ENCODE measurements around the gene JPH4.

The JPH4 gene

GRCh38 chr14:23555533-23555881 lies 23.1 kb downstream of the JPH4 start:
- H3K9me3 Mint-ChIP-seq: no peaks in the 10 kb centered on the region
- peaks cover 58% of the 10 kb centered on the region for H3K4me1 Mint-ChIP-seq
- peak overlapping the region; percentile 97 to 98 for H3K4me3 Mint-ChIP-seq
- DNase-seq (no peak), ATAC-seq (no peak)
- H3K27ac Mint-ChIP-seq: peak overlapping the region in 1 of 2 donors; percentile 95
- H3K27me3 Mint-ChIP-seq: no peaks in the 10 kb centered on the region

GRCh38 chr14:23551266-23552028 lies 27.1 kb downstream of the JPH4 start, which contains the start of gene ZFHX2:
TSS of gene ZFHX2 (minus strand) at chr14:23551765. CDS start at chr14:23535325, 16,440 bp downstream.
- H3K4me3 Mint-ChIP-seq: peak within 1 kb of the TSS in 1 of 2 donors; percentile 21
- H3K27me3 Mint-ChIP-seq: no peaks in the 10 kb centered on the region
- H3K9me3 Mint-ChIP-seq: no peaks in the 10 kb centered on the region

GRCh38 chr14:23550812-23551265 lies 27.8 kb downstream of the JPH4 start:
- Mint-ChIP-seq H3K27me3 (no peaks in the 10 kb centered on the region), H3K4me3 (no peak overlapping the region), H3K9me3 (no peaks in the 10 kb centered on the region), H3K27ac (peak overlapping the region; percentile 0 to 93), H3K4me1 (peaks cover 12% of the 10 kb centered on the region)
- no peak for DNase-seq
- peak; percentile 2 for ATAC-seq

More at GRCh38 chr14:23551266-23552028, 27.1 kb downstream of the JPH4 start, which contains the start of gene ZFHX2:
- Mint-ChIP-seq H3K4me1 (peaks cover 18% of the 10 kb centered on the region), H3K27ac (peak within 1 kb of the TSS; percentile 93)
- ATAC-seq (peak; percentile 79), DNase-seq (peak; percentile 72 to 84)

GRCh38 chr14:23550131-23550811 lies 28.3 kb downstream of the JPH4 start:
- no peaks in the 10 kb centered on the region for H3K27me3 Mint-ChIP-seq
- no peak for ATAC-seq

GRCh38 chr14:23548351-23549318 lies 30.0 kb downstream of the JPH4 start:
- H3K4me1 Mint-ChIP-seq: peaks cover 5% of the 10 kb centered on the region
- no peak overlapping the region for H3K27ac Mint-ChIP-seq
- no peak overlapping the region for H3K4me3 Mint-ChIP-seq
- no peaks in the 10 kb centered on the region for H3K27me3 Mint-ChIP-seq
- ATAC-seq (no peak), DNase-seq (no peak)
- no peaks in the 10 kb centered on the region for H3K9me3 Mint-ChIP-seq

More at GRCh38 chr14:23550131-23550811, 28.3 kb downstream of the JPH4 start:
- no peak overlapping the region for H3K4me3 Mint-ChIP-seq
- H3K9me3 Mint-ChIP-seq: no peaks in the 10 kb centered on the region
- H3K4me1 Mint-ChIP-seq: peaks cover 8% of the 10 kb centered on the region
- no peak for DNase-seq
- no peak overlapping the region for H3K27ac Mint-ChIP-seq

GRCh38 chr14:23547924-23548323 lies 30.7 kb downstream of the JPH4 start:
- DNase-seq (no peak), ATAC-seq (no peak)
- no peak overlapping the region for H3K4me3 Mint-ChIP-seq
- no peaks in the 10 kb centered on the region for H3K27me3 Mint-ChIP-seq
- H3K9me3 Mint-ChIP-seq: no peaks in the 10 kb centered on the region
- peaks cover 5% of the 10 kb centered on the region for H3K4me1 Mint-ChIP-seq
- no peak overlapping the region for H3K27ac Mint-ChIP-seq

- Mint-ChIP-seq H3K9me3 (no peaks in the 10 kb centered on the region), H3K27ac (no peak overlapping the region), H3K4me1 (no peaks in the 10 kb centered on the region), H3K27me3 (no peaks in the 10 kb centered on the region), H3K4me3 (no peak overlapping the region)
- DNase-seq: no peak
- ATAC-seq: no peak
Observed at GRCh38 chr14:23546450-23547035, 32.0 kb downstream of the JPH4 start.

- H3K4me1 Mint-ChIP-seq: no peaks in the 10 kb centered on the region
- H3K4me3 Mint-ChIP-seq: no peak overlapping the region
- no peak overlapping the region for H3K27ac Mint-ChIP-seq
- H3K9me3 Mint-ChIP-seq: no peaks in the 10 kb centered on the region
- H3K27me3 Mint-ChIP-seq: no peaks in the 10 kb centered on the region
- no peak for ATAC-seq
- no peak for DNase-seq
Observed at GRCh38 chr14:23545740-23546365, 32.7 kb downstream of the JPH4 start.

- no peaks in the 10 kb centered on the region for H3K4me1 Mint-ChIP-seq
- no peak for ATAC-seq
- no peaks in the 10 kb centered on the region for H3K27me3 Mint-ChIP-seq
- no peak for DNase-seq
- H3K27ac Mint-ChIP-seq: peak overlapping the region in 1 of 2 donors; percentile 46
- no peak overlapping the region for H3K4me3 Mint-ChIP-seq
- H3K9me3 Mint-ChIP-seq: no peaks in the 10 kb centered on the region
Observed at GRCh38 chr14:23544511-23545447, 33.8 kb downstream of the JPH4 start.

GRCh38 chr14:23543403-23543802 lies 35.2 kb downstream of the JPH4 start:
- DNase-seq: no peak

GRCh38 chr14:23542261-23542660 lies 36.3 kb downstream of the JPH4 start:
- ATAC-seq (no peak), DNase-seq (no peak)
- no peak overlapping the region for H3K4me3 Mint-ChIP-seq
- H3K4me1 Mint-ChIP-seq: no peaks in the 10 kb centered on the region
- no peaks in the 10 kb centered on the region for H3K9me3 Mint-ChIP-seq
- H3K27me3 Mint-ChIP-seq: no peaks in the 10 kb centered on the region
- H3K27ac Mint-ChIP-seq: no peak overlapping the region

More at GRCh38 chr14:23543403-23543802, 35.2 kb downstream of the JPH4 start:
- H3K9me3 Mint-ChIP-seq: no peaks in the 10 kb centered on the region
- H3K4me1 Mint-ChIP-seq: no peaks in the 10 kb centered on the region
- no peaks in the 10 kb centered on the region for H3K27me3 Mint-ChIP-seq
- no peak overlapping the region for H3K27ac Mint-ChIP-seq
- no peak overlapping the region for H3K4me3 Mint-ChIP-seq
- no peak for ATAC-seq

GRCh38 chr14:23540141-23540469 lies 38.5 kb downstream of the JPH4 start:
- H3K27ac Mint-ChIP-seq: no peak overlapping the region
- no peak for ATAC-seq
- H3K4me3 Mint-ChIP-seq: no peak overlapping the region
- H3K27me3 Mint-ChIP-seq: no peaks in the 10 kb centered on the region
- no peaks in the 10 kb centered on the region for H3K4me1 Mint-ChIP-seq
- DNase-seq: no peak
- no peaks in the 10 kb centered on the region for H3K9me3 Mint-ChIP-seq

GRCh38 chr14:23539248-23540140 lies 39.1 kb downstream of the JPH4 start:
- Mint-ChIP-seq H3K4me3 (no peak overlapping the region), H3K27ac (no peak overlapping the region), H3K9me3 (no peaks in the 10 kb centered on the region), H3K27me3 (no peaks in the 10 kb centered on the region), H3K4me1 (no peaks in the 10 kb centered on the region)
- DNase-seq: peak in 1 of 2 donors; percentile 29
- peak; percentile 63 for ATAC-seq

All from stimulated activated naive CD8-positive, alpha-beta T cell treated with anti-CD3 and anti-CD28 coated beads, Interleukin-15, amount 100 ng/mL, for 72 hours (primary cell).